ENCODE data around the gene ROR1. TPM values are rescaled to one million over a fixed set of nuclear protein-coding genes. Genes with fewer than 3 reads are reported as not detected.
A peak's percentile ranks its signal among the peaks of the same experiment; 100 is the strongest.
"Not testable (repeated sequence)": the region's sequence is repeated elsewhere in the genome, so short reads cannot be mapped to it uniquely, and the experiment has no call there.

The ROR1 gene
- total RNA-seq, 1 donor from 2014 or later: 13.6 TPM

DNA sequence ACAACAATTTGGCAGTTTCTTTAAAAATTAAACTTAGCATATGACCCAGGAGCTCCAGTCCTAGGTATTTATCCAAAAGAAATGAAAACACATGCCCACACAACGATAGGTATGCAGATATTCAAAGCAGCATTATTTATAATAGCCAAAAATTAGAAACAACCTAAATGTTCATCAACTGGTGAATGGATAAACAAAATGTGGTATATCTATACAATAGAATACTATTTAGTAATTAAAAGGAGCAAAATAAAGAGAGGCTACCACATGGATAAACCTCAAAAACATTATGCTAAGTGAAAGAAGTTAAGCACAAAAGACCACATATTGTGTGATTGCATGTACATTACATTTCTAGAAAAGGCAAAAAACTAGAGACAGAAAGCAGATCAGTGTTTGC lies 51.3 kb downstream of the ROR1 start:
- no peak for DNase-seq

DNA sequence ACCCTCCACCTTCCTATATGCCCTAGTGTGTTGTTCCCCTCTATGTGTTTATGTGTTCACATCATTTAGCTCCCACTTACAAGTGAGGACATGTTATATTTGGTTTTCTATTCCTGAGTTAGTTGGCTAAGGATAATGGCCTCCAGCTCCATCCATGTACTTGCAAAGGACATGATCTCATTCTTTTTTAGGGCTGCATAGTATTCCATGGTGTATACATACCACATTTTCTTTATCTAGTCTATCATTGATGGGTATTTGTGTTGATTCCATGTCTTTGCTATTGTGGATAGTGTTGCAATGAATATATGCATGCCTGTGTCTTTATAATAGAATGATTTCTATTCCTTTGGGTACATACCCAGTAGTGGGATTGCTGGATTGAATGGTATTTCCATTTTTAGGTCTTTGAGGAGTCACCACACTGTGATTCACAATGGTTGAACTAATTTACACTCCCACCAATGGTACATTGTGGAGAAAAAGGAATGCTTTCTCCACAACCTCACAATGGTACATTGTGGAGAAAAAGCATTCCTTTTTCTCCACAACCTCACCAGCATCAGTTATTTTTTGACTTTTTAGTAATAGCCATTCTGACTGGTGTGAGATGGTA lies 52.5 kb downstream of the ROR1 start:
- not testable (repeated sequence) for DNase-seq

DNA sequence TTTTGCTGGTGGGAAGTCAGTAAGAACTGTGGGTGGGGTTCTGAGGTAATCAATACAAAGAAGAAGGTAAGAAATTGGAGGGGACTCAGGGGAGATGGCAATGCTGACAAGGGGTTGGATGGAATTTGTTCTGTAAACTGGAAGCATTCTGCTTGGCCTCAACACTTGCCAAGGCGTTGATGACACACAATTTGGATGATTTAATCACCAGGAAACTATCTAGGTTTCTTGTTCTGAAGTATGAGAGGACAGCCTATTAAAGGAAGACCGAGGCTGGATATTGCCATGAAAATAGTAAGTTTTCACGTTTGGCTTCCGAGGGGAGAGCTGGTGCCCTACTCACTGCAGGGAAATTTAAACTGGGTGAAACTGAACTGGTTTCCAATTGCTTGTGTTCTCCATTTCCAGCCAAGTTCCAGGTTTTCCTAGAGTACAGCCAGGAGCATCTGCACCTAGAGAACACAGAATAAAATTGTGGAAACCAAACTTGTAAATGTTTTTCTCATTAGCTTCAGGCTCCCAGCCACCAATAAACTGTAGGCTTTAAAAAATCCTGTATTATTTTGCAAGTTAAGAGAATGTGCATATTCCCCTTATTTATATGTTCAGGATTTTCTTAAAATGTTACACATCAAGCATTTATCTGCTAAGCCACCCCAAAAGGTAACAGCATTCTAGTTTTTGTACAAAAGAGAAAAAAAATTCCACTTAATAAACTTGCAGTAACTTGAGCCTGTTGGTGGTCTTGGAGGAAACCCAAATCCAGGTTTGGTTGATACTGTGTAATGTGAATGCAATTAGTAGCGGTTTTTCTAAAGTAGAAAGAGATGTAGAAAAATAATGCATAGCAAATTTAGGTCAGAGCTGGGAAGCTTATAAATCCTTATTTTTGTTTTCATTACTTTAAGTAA lies 53.8 kb downstream of the ROR1 start:
- DNase-seq: peak; percentile 45

DNA sequence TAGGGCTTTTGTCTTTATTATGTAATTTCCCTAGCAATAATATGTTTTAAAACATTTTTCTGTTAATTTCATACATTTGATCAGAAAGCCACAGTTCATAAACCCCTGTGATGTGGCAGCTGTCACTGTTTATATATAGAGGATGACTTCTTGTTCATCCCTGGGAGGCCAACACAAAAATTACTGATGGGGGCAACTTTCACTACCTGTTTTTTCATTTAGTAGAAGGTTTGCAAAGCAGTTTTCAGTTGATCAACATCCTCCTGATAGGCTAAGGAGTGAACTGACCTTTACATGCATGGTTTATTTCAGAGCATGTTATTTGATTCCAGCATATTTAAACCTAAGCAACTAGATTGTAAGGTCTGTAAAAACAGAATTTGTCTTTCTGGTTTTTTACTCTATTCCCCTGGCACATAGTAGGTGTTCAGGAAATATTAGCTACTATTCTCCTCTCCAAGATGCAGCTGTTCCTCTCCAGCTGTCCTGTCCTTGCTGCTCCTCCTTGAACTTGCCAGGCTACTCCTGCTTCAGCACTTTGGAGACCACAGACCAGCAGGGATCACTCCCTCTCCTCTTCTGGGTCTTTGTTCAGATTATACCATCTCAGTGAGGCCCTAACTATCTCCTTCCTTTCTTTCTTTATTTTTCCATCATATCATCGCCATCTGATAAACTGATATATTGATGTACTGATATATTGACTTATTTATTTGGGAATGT lies 54.7 kb downstream of the ROR1 start:
- peak; percentile 35 for DNase-seq

DNA sequence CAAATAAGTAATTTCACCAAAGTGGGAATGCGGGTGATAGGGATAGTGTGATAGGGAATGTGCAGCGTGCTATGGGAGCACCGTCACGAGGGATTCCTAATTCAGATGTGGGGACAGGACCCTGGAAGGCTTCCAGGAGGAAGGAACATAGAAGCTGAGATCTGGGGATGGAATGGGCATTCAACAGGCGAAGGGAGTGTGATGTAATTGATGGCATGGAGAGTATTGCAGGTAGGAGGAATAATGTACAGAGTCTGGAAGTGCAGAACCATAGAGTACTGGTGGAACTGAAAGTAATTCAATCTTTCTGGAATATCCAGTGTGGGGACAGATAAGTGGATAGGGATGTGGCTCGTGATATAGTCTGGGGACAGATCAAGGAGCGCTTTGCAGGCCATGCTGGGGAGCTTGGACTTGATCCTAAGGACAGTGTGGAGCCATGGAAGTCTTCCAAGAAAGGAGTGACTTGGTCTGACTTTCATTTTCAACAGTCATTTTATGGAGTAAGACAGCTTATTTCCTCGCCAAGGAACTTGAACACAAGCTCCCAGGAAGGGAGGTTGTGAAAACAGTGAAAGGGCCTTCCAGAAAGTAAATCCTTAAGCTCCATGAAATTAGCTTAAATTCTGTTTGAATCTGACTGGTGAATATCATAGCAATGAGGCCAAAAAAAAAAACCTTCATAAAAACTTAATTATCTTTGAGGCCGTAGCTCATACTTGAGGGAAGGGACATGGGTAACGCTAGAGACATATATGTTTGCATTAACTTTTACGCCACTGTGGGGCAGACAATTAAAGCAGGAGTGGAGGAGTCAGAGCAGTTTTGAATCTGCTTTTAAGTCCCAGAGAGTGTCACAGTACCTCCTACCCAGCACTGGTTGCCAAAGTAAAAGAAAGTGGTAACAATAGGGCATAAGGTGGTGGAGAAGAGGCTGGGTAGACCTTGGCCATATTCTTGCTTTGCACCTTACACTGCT lies 55.8 kb downstream of the ROR1 start:
- DNase-seq: peak; percentile 74

DNA sequence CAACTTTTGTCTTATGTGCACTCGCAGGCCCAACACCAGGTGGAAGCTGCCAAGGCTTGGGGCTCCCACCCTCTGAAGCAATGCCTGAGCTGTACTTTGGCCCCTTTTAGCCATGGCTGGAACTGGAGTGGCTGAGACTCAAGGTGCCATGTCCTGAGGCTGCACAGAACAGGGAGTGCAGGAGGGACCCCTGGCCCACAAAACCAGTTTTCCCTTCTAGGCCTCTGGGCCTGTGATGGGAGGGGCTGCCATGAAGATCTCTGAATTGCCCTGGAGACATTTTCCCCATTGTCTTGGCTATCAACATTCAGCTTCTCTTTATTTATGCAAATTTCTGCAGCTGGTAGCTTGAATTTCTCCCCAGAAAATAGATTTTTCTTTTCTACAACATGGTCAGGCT lies 57.6 kb downstream of the ROR1 start:
- DNase-seq: no peak

DNA sequence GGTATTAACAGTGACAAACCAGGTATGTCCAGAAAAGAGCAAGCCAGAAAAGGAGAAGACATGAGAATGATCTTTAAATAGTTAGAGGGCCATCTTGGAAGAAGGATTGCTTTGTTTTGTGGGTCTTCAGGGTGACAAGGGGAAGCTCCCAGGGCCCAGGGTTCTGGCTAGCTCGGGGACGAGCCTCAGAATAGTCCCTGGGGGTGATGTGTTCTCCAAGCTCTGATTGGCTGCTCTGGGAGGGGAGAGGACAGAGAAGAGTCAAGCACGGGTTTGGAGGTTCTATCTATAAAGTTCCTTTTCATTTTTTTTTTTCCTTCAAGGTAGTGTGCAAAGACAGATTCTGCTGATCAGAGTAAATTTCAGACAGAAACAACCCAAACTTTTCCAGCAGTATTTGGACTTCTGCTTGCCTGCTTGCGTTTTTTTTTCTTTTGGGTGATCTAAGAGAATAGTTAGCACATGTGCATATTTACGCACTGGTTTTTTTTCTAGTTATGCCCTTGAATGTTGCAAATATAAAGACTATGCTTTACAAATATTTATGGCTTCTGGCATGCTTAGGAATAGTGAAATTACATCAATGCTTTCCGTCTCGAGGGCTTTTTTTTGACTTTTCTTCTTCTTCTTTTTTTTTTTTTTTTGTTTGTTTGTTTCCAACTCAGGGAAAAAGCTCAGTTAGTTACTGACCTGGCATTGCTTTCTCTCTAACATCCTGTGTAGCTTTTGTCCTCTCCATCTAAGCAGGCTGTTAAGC lies 59.7 kb downstream of the ROR1 start:
- DNase-seq: peak; percentile 35

DNA sequence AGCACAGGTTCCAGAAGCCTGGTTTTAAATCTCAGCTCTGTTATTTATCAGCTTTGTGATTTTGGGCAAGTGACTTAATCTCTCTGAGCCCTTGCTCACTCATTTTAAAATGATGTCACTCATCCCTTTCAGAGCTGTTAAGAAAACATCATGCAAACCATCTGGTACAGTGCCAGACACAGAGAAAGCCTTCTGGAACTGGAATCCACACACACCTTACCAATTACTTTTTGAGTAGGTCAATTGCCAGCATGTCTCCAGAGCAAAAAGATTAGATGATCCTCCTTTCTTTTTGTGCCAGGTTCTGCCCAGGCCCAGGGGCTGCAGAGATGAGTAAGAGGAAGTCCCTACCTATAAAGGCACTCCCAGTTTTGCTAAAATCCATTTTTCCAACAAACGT lies 61.3 kb downstream of the ROR1 start:
- no peak for DNase-seq

DNA sequence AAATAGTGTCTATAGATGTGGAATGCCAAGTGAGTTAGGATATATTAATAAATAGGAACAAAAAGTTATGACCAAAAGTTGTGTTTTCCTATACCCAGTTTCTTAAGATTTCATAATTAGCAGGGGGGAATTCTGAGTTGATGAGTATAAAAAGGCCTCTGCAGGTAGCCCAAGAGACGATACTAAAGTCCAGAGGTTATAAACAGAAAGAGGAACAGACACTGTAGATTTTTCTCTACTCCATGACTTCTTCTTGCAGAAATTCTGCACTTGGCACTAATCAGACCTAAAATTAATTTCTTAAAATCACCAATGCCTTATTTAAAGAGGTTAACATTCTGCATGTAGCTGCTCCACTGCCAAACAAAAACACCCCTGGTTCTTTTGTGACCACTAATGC lies 62.6 kb downstream of the ROR1 start:
- no peak for DNase-seq

DNA sequence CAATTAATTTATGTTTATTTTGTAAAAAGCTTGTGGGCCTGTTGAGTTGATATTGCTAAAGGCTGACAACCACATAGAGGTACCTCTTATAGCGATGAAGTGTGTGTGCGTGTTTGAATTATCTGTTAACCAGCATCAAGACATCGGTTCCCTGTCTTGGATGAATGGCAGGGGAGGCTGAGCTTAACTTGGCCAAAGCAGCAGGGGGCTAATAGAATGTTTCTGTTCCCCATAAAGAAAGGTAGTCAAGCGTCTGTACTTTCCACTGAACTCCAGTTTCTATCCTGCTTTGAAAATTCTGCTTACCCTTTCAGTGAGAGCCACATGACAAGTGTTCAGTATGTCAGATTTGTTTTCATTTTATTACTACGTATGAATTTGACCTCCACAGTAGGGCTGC lies 63.0 kb downstream of the ROR1 start:
- DNase-seq: no peak

DNA sequence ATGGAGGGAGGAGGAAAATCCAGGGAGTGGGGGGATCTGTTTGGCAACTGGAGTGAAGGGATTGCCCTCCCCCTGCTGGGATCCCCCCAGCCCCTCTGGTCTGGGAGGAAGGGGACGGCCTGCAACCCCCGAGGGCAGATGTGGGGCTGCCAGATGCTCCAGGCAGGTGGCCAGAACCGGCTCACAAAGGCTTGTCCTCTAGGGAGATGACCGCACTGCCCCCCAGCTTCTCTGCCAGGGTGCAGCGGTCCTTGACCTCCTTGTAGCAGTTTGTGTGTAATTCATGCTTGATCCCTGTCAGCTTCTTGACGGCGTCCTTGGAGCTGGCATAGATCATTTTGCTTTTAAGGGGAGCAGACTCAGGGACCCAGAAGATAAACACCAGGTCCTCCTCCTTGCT lies 69.2 kb downstream of the ROR1 start:
- DNase-seq: no peak

DNA sequence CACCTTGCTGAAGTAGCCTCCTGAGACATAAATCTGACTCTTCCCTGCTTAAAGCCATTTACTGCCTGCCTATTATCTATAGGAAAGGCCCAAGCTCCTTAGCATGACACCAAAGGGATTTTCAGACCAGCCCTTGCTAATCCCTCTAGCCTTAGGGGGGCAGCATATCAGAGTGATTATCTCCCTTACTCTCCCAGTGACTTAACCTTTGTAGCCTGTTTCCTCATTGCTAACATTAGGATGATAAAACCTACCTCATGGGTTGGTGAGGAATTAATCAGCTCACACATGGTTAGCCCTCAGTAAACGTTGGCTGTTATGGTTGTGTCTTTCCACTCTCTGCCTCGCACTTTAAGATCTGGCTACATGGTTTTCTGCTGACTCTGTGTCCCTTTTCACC lies 70.1 kb downstream of the ROR1 start:
- DNase-seq: no peak

DNA sequence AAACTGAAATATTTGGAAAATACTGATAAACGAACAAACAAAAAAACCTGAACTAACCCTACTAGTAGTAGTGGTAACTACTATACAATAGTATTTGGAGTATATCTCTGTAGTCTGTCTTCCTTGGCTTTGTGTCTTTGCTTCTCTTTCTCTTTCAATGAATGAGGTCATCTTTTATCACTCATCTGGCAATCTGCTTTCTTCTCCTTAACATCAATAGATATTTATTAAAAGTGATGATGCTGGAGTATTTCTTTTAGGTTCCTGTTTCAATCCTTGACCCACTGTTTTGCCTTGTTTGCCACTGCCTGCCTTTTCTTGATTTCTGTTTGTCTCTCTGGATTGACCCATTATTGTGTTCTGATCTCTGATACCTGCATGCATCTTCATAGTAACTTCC lies 71.5 kb downstream of the ROR1 start:
- DNase-seq: no peak

DNA sequence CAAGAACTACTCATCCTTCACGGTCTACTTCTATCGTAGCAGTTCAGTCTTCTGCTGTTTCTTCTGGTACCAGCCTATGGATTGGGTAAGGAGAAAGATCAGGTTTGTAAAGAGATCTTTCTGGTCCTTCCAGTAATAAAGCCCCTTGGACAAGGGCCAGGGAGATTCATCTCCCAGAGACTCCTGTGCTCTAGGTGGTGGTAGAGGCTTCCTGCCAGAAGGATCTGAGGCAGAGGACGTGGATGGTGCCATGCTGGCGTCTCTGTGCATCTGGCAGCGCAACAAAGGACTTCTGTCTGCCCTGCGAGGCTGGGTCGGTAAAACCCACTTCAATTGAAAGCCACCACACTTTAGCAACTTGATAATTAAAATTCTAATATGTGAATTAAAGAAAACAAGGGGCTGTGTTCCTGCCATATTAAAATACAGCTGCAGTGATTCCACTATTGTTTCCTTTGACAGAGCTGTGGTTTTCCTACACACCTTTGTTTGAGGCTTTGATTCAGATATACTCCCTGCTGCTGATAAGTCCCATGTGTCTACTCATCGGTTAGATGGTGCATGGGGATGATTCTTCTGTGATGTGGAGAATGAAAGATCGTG lies 73.6 kb downstream of the ROR1 start:
- peak; percentile 14 for DNase-seq

DNA sequence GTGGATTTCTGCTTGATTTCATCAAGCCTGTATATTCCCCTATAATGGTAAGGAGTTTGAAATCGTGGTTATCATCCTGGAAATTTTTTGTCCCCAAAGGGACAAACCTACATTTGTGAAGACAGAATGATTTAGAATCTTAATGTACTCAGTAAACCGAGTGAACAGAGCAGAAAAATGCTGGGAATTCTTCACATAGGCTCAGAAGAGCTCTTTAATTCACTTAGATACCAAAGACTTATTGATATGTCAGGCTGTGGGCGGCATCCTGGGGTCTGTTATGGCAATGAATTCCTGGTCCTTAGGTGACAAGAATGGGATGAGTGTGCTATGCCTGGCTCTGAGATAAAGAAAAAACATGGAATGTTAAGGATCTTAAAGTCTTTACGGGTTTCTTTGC lies 74.9 kb downstream of the ROR1 start:
- no peak for DNase-seq

DNA sequence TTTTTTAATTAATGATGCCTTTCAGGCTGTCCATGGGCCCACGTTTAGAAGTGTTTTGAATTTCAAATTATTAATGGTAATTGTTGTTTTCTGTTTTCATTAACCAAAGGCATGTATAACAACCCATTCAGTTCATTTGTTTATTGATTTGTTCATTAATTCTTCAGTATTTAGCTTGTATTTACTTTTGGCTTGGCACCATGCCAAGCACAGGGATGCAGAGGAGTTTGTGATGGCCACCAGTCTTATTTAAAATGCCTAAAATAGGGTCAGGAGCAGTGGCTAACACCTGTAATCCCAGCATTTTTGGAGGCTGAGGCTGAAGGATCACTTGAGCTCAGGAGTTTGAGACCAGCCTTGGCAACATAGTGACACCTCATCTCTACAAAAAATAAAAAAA lies 75.3 kb downstream of the ROR1 start:
- DNase-seq: no peak

DNA sequence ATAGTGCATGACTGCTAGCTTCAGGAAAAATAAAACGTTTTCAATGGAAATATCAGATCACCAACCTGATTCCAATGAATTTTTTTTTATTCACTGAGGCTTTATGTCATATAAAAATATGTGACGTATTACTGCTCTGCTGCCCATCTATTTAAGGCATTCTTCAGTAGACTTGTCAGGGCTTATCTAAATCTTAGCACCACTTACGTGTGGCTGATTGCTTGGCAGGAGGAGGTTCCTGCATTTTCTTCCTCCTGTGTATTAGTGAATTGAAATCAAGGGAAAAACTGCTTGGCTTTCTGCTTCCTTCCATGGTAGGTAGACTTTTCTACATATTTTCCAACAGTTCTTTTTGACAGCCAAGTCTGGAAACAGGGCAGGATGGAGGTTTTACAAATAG lies 80.3 kb downstream of the ROR1 start:
- DNase-seq: no peak

DNA sequence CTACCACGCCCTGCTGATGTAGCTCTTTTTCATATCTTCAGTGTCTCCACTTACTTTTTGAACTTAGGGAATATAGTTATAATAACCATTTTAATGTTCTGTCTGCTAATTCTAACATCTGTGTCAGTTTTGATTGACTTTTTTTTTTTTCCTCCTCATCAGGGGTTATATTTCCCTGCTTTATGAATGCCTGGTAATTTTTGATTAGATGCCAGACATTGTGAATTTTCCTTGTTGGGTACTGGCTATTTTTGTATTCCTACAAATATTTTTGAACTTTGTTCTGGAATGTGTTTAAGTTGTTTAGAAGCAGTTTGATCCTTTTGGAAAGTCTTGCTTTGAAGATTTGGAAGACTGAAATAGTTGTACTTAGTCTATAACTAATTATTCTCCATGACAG lies 82.1 kb downstream of the ROR1 start:
- DNase-seq: no peak

DNA sequence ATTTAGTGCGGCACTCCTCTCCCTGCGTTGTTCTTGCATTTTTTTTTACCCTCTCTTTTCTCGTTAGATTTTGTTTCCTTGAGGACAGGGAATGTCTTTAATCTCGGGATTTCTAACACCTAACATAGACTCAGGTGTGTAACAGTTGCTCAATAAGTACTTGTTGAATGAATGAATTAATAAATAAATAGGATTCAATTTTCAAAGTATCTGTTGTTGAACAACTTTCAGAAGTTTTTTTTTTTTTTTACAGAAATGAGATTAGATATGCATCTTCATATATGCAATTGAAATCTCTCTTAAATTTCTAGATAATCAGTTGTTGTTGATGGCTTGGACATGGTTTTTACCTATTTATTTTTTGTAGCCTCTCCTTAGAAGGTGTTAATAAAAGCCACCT lies 83.1 kb downstream of the ROR1 start:
- DNase-seq: no peak

DNA sequence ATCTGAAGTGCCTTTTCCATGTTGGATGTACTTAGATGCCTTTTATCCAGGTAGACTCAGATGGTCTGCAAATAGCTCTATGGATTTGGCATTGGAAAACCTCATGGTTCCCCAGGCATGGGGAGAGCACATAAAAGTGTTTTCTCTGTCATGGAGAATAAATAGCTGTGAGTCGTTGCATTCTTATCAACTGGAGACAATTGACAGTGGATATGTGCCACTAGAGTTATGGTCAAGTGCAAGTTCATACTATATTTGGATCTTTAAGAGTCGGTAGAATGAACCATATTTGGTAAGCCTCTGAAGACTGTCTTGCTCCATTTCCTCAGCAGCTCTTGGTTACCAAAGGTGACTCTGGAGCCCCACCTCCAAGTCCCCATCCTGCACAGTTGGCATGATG lies 83.7 kb downstream of the ROR1 start:
- DNase-seq: no peak

DNA sequence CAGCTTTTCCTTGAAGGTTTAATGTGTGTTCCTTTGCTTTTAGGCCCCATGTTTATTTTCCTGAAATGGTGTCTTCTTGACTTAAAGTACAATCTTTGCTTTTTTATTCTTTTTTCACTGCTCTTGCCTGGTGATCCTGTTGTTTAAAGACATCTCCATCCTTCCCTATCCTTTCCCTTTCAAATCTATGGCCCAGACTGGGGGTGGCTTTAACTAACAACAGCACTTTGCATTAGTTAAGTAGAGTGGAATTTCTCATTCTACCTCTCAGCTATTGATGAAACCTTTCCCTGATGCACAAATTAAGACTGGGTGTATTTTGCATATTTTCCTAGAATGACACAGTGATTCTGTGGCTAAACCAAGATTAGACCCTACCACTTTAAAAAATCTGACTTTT lies 84.3 kb downstream of the ROR1 start:
- no peak for DNase-seq
